GM23248 (cell line): Measurements from ENCODE around the gene NFE2L3.

Source experiments
- EZH2 ChIP-seq: fragments of 200-600 bp; sonication (generic); IDR thresholded peaks from 2 replicates; pipeline ENCODE4 v1.6.1; 2018; ENCODE audit warnings: antibody characterized with exemption, mild to moderate bottlenecking; ENCODE audit not compliant: insufficient read depth, poor library complexity, severe bottlenecking
- EZH2phosphoT487 ChIP-seq: fragments of 200-600 bp; sonication (generic); IDR thresholded peaks from 2 replicates; pipeline ENCODE4 v1.6.1; 2018; ENCODE audit warnings: antibody characterized with exemption, moderate library complexity, mild to moderate bottlenecking, low read depth; ENCODE audit not compliant: insufficient read depth

- TF ChIP-seq EZH2phosphoT487 (no peak), EZH2 (no peak)
These were observed 6.8 kb upstream of the NFE2L3 start for GRCh38 chr7:26145238-26145637.
